SKM-1 (cell line): ENCODE data around the gene PDE8B.

Experiments
- DNase-seq: peaks from one replicate; lab custom pipeline; 2025; ENCODE audit not compliant: unreplicated experiment; lab: John Stamatoyannopoulos, UW

PDE8B gene

DNA sequence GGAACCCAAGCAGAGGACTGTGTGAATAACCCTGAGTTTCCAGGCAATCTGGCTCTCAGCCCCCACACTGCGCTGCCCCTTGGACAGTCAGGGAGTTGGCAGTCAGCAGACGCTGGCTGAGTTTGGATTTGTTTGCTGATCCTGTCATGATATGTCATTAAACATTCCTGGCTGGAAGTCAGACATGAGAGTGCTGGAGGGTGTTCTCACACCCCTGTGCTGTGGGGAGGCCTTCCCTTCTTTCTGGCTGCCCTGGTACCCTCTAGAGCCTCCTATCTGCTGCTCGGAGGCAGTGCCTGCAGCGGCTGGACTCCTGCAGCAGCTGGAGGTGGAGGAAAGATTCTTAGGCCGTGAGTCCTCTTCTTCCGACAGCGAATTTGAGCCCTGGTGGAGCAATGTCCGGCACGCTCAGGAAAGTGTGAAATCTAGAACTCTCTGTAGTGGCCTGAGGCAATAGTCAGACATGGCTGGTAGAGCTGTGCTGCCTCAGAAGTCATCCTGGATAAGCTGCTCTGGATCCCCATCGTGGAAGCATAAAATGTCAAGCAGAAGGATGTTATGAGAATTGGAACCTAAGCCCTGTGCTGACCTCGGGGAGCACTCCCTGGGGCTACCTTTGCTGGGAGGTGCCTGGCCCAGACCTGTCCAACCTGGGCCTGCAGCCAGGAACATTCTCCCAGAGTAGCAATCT, 72.0 kb downstream of the PDE8B start:
- no peak for DNase-seq

DNA sequence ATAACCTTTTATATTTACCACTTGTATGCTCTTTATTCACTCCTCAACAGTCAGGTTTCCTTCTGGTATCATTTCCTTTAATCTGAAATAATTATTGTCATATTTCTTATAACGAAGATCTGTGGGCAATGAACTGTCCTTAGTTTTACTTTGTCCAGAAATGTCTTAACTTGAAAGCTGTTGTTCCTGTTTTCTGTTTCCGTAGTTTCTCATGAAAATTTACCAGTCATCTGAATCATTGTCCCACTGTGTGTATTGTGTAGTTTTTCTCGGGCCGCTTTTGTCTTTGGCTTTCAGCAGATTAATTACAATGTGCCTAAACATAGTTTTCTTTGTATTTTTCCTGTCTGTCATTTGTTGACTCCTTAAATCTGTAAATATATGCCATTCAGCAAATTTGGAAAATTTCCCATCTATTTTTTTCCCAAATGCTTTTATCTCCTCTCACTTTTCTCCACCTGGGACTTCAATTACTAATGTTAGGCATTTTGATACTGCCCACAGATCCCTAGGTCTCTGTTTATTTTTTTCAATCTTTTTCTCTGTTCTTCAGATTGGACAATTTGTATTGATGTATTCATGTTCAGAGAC, 74.9 kb downstream of the PDE8B start:
- DNase-seq, result no peak

DNA sequence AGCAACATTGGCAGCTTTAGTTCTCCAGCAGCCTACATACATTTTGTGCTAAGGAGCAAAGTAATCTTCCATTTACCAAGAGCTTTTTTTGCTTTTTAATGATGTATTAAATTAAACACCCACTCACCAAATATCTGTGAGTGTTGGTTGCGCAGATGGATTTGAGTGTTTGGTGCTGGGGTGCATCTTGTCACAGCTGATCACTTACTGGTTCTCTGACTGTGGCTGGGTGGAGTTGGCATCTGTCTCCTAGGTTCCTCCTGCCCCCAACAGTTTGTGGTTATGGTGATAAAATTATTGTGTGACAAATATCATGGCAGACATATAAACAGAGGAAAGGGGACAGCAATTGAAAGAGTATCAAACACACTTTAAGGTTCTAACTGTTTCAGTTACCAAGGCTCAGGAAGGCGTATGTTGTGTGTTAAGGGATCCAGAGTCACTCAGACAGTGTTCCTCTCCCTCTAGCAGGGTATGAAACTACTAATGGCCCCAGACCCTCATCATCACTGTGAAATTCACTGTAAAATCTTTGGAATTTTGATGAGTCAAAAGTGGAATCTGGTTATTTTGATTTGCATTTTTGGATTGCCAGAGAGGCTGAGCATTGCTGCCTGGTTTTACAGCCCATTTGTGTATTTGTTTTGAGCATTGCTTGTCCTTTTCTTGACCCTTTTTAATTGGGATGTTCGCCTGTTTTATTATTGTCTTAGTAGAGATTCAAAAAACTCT, 81.7 kb downstream of the PDE8B start:
- no peak for DNase-seq

DNA sequence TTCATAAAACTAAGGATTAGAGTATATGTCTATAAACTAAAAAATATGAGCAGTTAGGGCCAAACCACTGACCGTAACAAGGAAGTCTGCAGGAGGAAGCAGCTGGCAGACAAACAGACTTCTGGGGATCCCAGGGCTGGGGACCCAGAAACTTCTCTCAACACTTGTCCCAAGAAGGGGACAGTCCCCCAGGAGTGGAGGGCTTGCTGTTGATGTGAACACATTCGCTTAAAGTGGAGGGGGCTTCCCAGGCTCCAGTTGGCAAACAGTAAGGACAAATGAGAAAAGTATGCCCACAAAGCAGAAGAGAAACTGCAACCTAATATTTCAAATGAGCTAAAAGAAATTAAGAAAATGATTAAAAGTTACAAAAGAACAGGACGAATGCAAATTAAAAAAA, 83.7 kb downstream of the PDE8B start:
- DNase-seq, result no peak

DNA sequence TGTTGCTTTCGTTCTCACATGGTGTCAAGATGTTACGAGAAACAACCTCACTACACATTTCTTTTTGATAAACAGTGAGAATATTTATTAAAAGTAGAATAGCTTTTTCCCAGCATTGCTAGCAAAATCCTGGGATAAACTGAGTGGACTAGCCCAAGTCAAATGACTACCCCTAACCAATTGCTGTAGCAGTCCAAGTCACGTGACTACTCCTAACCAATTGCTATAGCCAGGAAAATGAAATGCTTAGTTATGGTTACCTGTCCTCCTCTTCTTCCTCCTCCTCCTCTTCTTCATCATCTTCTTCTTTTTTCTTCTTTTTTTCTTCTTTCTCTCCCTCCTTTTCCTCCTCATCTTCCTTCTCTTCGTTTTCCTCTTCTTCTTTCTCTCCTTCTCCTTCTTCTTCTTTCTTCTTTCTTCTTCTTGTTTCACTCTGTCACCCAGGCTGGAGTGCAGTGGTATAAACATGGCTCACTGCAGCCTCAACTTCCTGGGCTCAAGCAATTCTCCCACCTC, 85.4 kb downstream of the PDE8B start:
- DNase-seq, result no peak

DNA sequence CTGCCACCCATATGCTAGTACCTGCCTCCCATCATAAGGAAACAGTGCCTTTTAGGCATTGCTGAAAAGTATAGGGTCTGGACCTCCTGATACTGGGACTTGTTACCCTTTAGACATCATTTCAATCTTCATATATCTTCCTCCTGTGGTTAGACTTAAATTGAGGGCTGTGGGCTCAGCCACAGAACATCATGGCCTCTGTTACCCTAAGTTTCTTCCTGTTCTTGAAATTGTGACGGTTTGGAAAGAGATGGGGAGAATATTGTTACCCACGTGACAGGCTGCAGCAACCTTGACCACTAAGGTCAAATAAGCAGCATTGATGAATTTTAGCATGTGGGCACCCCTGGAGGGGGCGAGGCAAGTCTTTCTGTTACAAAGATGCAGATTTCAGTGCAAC, 87.7 kb downstream of the PDE8B start:
- no peak for DNase-seq

DNA sequence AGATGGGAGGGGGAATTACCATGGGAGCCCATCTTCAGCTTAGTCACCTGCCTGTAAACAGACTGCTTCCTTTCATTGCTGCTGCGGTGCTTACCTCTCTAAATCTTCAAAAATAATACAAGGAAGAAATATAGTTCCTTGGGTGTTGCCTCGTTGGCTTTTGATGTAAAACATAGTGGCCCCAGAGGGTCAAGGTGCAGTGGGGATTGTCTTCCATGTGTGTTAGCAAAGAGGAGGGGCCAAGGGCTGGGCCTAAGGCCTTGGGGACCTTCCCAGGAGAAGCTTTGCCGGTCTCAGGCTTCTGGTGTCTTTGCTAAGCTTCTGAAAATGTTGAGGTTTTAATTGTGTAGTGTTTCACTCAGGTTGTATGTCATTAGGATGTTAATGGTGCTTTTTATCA, 90.0 kb downstream of the PDE8B start:
- DNase-seq, result no peak

DNA sequence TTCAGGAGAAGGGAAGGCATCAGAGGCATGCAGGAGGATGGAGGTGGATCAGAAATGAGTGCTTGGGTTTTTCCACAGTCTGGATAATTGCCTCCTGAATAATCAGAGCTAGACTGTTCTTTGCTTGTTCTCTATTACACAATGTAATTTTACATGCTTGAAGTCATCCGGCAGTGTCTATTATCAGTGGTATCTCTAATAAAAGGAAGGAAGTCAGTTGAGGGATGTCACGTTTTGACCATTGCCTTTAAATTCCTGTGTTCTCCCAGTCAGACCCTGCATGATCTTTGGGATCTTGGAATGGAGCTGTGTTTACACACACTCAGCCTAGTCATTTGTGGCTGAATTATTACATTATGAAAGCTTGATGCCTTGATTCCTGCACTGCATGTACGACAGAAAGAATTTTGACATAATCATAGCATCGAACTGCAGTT, 91.0 kb downstream of the PDE8B start:
- DNase-seq, result no peak

DNA sequence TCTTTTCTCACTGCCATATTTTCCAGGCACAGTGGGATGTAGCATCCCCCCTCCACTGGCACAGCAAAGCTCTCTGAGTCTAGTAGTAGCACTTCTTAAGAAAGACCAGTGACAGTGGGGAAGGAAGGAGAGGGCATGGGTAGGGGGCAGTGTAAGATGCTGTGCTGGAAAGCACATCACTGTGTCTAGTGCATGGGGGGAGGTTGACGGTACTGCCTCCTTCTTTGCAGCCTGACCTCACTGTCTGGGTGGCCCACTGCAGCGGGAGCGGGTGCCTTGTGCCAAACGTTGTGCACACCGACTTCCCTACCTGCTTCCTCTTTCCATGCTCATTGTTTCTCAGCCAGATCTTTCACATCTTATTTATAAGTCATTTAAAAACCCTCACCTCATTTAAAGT, 91.8 kb downstream of the PDE8B start:
- DNase-seq, result no peak

DNA sequence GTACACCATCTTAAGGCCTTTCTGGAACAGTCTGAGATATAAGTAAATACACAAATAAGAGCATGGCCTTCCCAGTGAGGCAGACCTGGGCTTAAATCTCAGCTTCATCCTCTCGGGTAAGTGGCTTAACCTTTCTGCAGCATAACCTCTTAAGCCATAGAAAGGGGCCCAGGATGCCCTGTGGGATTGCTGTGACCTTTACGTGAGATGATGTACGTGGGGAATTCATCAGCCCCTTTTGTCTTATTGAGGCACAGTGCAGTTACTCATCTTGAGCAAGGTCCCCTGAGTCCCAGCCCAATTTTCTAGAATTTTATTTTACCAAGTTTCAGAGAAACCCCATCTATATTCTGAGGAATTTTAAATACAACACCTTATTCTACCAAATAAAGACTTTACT, 92.2 kb downstream of the PDE8B start:
- no peak for DNase-seq

DNA sequence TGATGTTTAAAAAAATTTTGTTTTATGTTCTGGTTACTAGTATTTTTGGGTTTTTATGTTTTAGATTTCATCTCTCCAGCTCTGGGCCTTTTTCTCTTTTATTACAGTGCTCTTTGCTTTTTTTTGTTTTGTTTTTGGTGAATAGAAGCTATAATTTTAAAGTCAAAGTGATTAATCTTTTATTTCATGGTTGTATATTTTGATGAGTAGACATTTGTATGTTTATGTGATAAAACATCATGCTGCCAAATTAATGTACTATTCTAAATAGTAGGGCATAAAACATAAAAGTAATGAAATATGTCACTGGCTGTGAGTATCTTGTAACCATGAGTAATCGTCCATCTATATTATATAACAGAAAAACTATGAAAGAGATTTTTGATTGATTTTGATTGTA, 93.9 kb downstream of the PDE8B start:
- no peak for DNase-seq

DNA sequence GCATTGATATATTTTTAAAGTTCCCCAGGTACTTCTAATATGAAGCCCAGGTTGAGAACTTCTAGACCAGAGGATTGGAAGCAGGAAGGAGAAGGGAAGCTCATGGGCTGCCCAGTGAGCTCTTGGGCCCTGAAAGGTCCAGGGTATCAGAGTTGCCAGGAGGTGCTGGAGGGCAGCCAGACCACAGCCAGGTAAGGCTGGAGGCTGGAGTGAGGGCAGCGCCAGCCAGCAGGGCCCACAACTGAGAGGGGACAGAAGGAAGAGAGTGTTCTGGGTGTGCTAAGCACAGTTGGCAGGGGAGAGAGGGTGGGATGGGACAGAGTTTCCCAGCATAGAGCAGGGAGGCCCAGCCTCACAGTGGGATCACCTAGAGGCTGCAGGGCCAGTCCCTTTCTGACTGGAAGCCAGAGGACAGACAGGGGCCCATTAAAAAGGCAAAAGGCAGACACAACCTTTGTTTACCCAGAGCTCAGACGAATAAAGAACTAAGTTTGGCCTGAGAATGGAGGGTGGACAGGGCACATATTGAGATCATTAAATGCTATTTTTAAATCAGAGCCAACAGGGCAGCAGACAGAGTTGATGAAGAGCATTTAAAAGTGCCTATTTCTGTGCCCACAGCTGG, 94.9 kb downstream of the PDE8B start:
- no peak for DNase-seq

DNA sequence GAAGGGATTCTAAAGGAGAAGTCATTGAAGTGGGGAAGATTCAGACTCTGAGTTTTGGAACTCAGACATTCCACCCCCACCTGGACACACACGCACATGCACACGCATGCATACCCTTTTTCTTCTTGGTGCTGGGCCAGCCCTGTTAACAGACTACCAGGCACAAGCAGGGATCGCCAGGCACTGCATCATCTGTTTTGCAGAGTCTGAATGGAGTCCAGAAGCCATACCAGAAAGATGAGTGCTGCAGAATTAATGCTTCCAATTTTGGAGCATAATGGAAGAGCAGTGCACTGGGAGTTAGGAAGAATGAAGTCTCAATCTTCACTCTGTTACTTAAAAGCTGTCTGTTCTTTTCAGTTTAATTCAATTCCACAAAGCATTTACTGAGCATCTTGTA, 95.5 kb downstream of the PDE8B start:
- no peak for DNase-seq

DNA sequence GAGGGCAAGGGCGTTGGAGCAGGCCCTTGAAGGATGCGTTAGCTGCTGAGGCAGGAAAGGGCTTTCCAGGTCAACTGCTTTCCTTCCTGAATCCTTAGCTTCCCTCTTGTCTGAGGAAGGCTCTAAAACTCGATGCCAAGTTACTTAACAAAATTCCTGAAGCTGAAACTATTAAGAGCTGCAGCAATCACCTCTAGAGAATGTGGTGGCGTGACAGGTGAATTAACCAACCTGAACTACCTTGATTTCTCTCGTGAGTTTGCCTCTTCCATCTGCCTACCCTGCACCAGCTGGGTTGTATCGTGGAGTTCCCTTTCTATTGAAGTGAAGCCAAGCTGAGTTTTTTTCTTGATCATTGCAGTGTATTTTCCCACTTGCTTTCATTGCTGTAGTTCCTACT, 96.1 kb downstream of the PDE8B start:
- DNase-seq, result no peak

DNA sequence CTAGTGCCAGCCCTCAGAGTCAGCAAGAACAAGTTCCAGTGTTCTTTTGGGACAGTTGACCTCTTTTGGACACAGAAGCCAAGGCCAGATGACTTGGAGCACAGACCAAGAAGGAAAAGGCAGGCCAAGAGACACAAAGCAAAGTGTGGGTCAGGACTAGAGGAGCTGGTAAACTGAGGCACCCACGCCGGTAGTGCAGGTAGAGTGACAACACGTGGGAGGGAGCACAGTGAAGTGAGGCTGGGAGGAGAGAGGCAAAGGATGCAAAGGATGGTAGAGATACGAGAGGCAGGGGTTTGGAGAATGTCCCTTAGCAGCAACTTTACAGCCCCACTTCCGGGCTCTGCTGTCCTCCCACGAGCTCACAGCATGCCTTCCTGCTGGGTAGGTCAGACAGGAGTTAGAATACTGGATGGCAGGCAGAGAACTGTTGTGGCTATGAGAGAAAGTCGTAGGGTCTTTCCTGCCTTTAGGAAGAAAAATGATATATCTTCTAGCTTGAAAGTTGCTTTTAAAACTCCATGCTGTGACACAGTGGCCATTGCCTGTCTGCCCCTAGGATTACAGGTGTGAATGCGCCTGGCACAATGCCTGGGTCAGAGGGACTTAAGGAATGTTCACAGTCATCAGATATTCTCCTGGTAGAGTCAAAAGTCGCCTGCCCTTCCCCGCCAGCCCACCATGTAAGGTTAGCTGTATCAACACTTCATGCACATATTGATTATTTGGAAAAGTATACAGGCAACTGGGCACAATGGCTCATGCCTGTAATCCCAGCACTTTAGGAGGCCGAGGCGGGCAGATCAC, 97.9 kb downstream of the PDE8B start:
- DNase-seq, result no peak

DNA sequence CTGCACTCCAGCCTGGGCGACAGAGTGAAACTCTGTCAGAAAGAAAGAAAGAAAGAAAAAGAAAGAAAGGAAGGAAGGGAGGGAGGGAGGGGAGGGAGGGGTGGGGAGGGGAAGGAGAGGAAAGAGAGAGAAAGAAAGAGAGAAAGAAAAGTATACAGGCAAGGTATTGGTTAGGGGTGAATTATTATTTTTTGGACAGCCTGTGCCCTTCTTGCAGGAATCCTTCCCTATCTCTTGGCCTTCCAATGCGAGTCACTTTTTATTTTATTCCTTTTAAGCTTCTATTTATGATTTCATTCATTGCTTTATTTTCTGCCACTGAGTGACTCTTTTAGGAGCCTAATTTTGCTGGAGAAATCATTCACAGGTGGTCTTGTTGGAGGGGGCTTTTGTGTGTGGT, 98.7 kb downstream of the PDE8B start:
- no peak for DNase-seq

DNA sequence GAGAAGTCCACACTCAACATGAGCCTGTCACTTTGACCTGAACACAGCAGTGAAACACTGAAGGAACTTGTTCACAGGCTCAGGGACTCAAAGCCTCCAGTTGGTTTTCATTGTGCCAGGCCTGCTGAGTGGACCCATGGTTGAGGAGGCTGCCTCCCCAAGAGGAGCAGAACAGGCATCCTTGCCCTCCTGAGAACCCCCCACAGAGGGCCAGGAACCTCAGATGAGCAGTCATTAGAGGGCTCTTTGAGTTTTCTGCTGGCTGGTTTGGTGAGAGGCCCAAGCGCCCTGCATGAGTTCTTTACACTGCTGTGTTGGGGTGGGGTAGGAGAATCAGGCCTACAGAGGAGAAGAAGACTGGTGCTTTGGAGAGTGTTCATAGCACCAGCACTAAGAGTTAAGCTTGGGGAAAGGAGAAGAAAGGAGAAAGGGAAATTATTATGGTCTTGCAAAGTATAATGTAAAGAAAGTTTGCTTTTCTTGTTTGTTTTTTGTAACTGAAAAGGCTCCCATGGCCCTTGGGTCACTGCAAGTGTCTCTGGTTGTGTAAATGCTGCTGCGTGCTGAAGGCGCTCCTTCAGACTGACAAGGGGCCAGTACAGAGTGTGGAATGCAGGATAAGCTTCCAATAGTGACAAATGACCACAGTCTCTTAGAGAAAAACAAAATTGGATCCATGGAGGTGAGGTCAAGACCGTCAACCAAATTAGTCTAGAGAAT, 100.2 kb downstream of the PDE8B start:
- DNase-seq, result no peak

DNA sequence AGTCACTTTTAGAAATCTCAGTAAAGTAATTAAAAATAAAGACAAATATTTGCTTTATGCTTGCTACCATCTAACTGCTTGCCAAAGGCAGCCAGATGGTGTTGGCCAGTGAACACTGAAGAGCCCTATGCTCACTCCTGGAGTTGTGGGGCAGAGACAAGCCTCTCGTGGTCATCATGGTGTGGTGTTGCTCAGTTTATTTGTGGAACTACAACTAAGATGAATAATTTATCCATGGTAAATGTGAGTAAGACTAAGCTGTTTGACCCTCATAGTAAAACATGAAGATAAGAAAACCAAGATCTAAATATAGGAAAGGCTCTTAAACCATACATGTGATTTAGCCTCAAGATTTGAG, 100.7 kb downstream of the PDE8B start:
- DNase-seq, result no peak

DNA sequence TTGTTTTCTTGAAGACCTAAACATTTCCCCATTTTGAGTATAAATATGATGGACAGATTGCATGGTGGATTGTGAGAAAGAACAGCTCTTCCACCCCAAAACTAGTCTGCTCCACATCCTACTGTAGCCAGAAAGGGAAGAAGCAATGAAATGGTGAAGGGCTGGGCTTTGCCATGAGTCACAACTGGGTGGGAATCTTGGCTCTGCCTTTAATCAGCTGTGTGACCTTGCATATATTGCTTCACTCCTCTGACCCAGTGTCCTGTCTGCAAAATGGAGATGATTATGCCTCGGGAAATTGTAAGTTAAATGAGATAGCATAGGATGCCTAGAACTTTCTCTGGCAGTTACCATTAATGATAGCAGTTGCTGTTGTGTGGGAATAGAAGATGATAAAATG, 101.9 kb downstream of the PDE8B start:
- no peak for DNase-seq

DNA sequence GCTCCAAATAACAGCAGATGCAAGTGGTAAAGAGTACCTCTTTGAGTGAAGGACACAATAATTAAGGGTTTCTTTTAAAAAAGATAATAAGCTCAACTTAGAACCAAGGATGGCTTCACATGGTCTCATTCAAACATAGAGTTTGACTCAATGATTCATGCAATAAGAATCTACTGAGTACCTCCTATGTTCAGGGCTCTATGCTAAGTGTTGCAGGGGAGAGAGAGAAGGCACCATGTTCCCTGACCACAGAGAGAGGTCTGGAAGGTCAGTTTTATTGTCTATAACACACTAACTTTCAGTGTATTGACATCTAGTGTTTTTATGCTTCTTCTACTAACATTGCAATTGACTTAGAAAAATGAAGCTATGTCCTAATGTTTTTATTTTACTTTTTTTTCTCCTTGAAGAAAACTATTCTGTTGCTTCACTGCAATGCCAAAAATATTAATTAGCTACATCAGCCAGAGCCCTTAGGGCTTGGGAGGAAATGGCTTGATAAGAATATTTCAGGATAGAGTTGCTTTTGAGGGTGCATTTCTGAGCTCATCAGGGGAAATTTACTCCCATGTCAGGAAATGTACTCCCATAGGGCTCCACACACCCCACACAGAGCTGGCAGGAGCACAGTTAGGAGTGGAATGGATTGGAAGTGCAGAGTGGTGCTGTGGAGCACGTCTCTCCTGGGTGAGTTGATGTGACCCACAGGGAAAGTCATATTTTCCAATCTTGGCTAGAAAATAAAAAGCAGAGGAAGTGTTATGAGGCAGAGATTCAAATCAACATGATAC, 106.6 kb downstream of the PDE8B start:
- DNase-seq, result no peak
